ENCODE measurements around the gene GCG. TPM values are rescaled to one million over a fixed set of nuclear protein-coding genes. Genes with fewer than 3 reads are reported as not detected.
A peak's percentile ranks its signal among the peaks of the same experiment; 100 is the strongest.

The GCG gene
- total and polyA plus RNA-seq, 10 of the 15 experiments (the other 5 are each of a cell fraction or from before 2014, with no cell fraction given): not detected

DNA sequence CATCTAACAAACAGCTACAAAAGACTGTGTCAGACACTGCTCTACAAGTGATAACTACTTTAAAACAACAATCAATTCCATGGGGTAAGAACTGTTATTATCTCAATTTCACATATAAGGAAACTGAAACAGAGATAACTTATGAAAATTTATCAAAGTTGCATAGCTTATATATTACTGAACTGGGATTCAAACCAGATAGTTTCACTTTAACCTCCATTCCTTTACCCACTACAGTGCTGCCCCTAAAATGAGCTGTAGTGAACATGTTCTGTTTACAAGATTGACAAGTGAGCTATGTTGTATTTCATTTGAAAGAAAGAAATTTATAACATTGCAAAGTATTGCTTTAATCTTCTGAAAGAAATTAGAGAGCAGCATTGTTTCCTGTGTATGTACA is 14.1 kb upstream of the GCG start:
- no TSS peak for BruUV-seq (replicated peaks)
- Histone ChIP-seq H3K4me1 (ENCODE audit: control insufficient read depth, insufficient read depth, low read length) (no peaks in the 10 kb centered on the region), H4K20me1 (ENCODE audit: control insufficient read depth, insufficient read depth) (no peaks in the 10 kb centered on the region), H3K4me2 (ENCODE audit: control insufficient read depth, insufficient read depth) (no peak overlapping the region), H3K9me3 (replicated peaks; ENCODE audit: control insufficient read depth, insufficient read depth, low read length) (no peaks in the 10 kb centered on the region), H3K36me3 (ENCODE audit: control insufficient read depth in 2 of 2, insufficient read depth in 2 of 2, low read length in 1 of 2) (no peaks in the 10 kb centered on the region), H3K27me3 (replicated peaks in 1 of 2; ENCODE audit: control insufficient read depth in 2 of 2, insufficient read depth in 2 of 2, low read length in 1 of 2) (no peaks in the 10 kb centered on the region), H3K79me2 (ENCODE audit: control insufficient read depth, insufficient read depth, low read length) (no peaks in the 10 kb centered on the region), H3K27ac (ENCODE audit: control insufficient read depth, insufficient read depth) (no peak overlapping the region), H3K9ac (ENCODE audit: control insufficient read depth, insufficient read depth, low read length) (no peak overlapping the region), H2AFZ (ENCODE audit: control insufficient read depth, low read depth, low read length) (no peak overlapping the region), H3K4me3 (no peak overlapping the region)
- ChIA-PET CTCF (interaction anchor here (0.7 to 2.5 kb wide), 4 partner anchors 11 to 26 kb away, joined by 3 to 9 read pairs (median 6); no protein-coding TSS in a partner anchor), POLR2A (no interaction called here), SMC1A (ENCODE audit: uncharacterized antibody, unreplicated experiment) (interaction anchor here (1.0 kb wide), 1 partner anchor 9 kb away, joined by 3 read pairs; no protein-coding TSS in a partner anchor), RAD21 (ENCODE audit: unreplicated experiment) (interaction anchor here (0.5 to 1.0 kb wide), 2 partner anchors 15 to 122 kb away, joined by 3 to 4 read pairs; partner anchors contain the start of gene GCG)
- TF ChIP-seq ASH2L (IDR thresholded peaks at IDR 0.05; ENCODE audit: borderline replicate concordance, low read depth) (no peak), GATAD2B (conservative IDR thresholded peaks at IDR 0.05; ENCODE audit: low read depth) (no peak), SP1 (IDR thresholded peaks at IDR 0.05; ENCODE audit: low read depth, low read length) (no peak), NR2C1 (IDR thresholded peaks at IDR 0.05) (no peak)
- TF ChIP-seq, protein P1, sequence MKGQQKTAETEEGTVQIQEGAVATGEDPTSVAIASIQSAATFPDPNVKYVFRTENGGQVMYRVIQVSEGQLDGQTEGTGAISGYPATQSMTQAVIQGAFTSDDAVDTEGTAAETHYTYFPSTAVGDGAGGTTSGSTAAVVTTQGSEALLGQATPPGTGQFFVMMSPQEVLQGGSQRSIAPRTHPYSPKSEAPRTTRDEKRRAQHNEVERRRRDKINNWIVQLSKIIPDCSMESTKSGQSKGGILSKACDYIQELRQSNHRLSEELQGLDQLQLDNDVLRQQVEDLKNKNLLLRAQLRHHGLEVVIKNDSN (IDR thresholded peaks at IDR 0.05; ENCODE audit: borderline replicate concordance, extremely low read length, insufficient read depth, low read depth, low read length): no peak
- TF ChIP-seq, protein P2, sequence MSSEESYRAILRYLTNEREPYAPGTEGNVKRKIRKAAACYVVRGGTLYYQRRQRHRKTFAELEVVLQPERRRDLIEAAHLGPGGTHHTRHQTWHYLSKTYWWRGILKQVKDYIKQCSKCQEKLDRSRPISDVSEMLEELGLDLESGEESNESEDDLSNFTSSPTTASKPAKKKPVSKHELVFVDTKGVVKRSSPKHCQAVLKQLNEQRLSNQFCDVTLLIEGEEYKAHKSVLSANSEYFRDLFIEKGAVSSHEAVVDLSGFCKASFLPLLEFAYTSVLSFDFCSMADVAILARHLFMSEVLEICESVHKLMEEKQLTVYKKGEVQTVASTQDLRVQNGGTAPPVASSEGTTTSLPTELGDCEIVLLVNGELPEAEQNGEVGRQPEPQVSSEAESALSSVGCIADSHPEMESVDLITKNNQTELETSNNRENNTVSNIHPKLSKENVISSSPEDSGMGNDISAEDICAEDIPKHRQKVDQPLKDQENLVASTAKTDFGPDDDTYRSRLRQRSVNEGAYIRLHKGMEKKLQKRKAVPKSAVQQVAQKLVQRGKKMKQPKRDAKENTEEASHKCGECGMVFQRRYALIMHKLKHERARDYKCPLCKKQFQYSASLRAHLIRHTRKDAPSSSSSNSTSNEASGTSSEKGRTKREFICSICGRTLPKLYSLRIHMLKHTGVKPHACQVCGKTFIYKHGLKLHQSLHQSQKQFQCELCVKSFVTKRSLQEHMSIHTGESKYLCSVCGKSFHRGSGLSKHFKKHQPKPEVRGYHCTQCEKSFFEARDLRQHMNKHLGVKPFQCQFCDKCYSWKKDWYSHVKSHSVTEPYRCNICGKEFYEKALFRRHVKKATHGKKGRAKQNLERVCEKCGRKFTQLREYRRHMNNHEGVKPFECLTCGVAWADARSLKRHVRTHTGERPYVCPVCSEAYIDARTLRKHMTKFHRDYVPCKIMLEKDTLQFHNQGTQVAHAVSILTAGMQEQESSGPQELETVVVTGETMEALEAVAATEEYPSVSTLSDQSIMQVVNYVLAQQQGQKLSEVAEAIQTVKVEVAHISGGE (CRISPR knock-in tag; IDR thresholded peaks at IDR 0.05): no peak
- TF ChIP-seq, protein P3, sequence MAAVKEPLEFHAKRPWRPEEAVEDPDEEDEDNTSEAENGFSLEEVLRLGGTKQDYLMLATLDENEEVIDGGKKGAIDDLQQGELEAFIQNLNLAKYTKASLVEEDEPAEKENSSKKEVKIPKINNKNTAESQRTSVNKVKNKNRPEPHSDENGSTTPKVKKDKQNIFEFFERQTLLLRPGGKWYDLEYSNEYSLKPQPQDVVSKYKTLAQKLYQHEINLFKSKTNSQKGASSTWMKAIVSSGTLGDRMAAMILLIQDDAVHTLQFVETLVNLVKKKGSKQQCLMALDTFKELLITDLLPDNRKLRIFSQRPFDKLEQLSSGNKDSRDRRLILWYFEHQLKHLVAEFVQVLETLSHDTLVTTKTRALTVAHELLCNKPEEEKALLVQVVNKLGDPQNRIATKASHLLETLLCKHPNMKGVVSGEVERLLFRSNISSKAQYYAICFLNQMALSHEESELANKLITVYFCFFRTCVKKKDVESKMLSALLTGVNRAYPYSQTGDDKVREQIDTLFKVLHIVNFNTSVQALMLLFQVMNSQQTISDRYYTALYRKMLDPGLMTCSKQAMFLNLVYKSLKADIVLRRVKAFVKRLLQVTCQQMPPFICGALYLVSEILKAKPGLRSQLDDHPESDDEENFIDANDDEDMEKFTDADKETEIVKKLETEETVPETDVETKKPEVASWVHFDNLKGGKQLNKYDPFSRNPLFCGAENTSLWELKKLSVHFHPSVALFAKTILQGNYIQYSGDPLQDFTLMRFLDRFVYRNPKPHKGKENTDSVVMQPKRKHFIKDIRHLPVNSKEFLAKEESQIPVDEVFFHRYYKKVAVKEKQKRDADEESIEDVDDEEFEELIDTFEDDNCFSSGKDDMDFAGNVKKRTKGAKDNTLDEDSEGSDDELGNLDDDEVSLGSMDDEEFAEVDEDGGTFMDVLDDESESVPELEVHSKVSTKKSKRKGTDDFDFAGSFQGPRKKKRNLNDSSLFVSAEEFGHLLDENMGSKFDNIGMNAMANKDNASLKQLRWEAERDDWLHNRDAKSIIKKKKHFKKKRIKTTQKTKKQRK (IDR thresholded peaks at IDR 0.05; ENCODE audit: low read depth, low read length): no peak
- TF ChIP-seq, protein P4, sequence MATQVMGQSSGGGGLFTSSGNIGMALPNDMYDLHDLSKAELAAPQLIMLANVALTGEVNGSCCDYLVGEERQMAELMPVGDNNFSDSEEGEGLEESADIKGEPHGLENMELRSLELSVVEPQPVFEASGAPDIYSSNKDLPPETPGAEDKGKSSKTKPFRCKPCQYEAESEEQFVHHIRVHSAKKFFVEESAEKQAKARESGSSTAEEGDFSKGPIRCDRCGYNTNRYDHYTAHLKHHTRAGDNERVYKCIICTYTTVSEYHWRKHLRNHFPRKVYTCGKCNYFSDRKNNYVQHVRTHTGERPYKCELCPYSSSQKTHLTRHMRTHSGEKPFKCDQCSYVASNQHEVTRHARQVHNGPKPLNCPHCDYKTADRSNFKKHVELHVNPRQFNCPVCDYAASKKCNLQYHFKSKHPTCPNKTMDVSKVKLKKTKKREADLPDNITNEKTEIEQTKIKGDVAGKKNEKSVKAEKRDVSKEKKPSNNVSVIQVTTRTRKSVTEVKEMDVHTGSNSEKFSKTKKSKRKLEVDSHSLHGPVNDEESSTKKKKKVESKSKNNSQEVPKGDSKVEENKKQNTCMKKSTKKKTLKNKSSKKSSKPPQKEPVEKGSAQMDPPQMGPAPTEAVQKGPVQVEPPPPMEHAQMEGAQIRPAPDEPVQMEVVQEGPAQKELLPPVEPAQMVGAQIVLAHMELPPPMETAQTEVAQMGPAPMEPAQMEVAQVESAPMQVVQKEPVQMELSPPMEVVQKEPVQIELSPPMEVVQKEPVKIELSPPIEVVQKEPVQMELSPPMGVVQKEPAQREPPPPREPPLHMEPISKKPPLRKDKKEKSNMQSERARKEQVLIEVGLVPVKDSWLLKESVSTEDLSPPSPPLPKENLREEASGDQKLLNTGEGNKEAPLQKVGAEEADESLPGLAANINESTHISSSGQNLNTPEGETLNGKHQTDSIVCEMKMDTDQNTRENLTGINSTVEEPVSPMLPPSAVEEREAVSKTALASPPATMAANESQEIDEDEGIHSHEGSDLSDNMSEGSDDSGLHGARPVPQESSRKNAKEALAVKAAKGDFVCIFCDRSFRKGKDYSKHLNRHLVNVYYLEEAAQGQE (IDR thresholded peaks at IDR 0.05; ENCODE audit: low read depth, low read length): no peak
- FAIRE-seq (no peak), DNase-seq (ENCODE audit: low read depth, low spot score) (no peak), ATAC-seq (peak; percentile 71)
- in situ Hi-C loops (cut with MboI) (no loop called here), intact Hi-C loops (cut with micrococcal nuclease; ENCODE audit: unreplicated experiment) (no loop called here)

Measured in GM12878 (cell line).